Neuron (in vitro differentiated cells): ENCODE results near the gene SMCO4.

ENCODE experiments used
- H2AFZ ChIP-seq: one replicate; pipeline ENCODE4 v1.6.1; 2013; ENCODE audit warnings: low read depth, mild to moderate bottlenecking, inconsistent platforms, low read length, moderate library complexity
- H3K27me3 ChIP-seq: one replicate; pipeline ENCODE4 v1.6.1; 2013; ENCODE audit warnings: low read length; ENCODE audit not compliant: insufficient read depth
- H3K36me3 ChIP-seq: one replicate; pipeline ENCODE4 v1.6.1; 2013; ENCODE audit warnings: low read length; ENCODE audit not compliant: insufficient read depth
- H3K4me1 ChIP-seq: one replicate; pipeline ENCODE4 v1.6.1; 2013; ENCODE audit warnings: low read length; ENCODE audit not compliant: insufficient read depth
- H3K4me3 ChIP-seq: 2 replicates; pipeline ENCODE4 v1.5.1; 2013; ENCODE audit warnings: mild to moderate bottlenecking, low read length, moderate library complexity
- H3K9me3 ChIP-seq: one replicate; pipeline ENCODE4 v1.6.1; 2013; ENCODE audit warnings: low read length

The SMCO4 gene

GRCh38 chr11:93530468-93530826 is 12.7 kb downstream of the SMCO4 start:
- H3K36me3 ChIP-seq = no peaks in the 10 kb centered on the region
- no peak overlapping the region for H3K4me3 ChIP-seq
- H3K4me1 ChIP-seq = peaks cover 2% of the 10 kb centered on the region
- H3K9me3 ChIP-seq = no peaks in the 10 kb centered on the region
- H3K27me3 ChIP-seq = no peaks in the 10 kb centered on the region
- H2AFZ ChIP-seq = no peak overlapping the region

DNA sequence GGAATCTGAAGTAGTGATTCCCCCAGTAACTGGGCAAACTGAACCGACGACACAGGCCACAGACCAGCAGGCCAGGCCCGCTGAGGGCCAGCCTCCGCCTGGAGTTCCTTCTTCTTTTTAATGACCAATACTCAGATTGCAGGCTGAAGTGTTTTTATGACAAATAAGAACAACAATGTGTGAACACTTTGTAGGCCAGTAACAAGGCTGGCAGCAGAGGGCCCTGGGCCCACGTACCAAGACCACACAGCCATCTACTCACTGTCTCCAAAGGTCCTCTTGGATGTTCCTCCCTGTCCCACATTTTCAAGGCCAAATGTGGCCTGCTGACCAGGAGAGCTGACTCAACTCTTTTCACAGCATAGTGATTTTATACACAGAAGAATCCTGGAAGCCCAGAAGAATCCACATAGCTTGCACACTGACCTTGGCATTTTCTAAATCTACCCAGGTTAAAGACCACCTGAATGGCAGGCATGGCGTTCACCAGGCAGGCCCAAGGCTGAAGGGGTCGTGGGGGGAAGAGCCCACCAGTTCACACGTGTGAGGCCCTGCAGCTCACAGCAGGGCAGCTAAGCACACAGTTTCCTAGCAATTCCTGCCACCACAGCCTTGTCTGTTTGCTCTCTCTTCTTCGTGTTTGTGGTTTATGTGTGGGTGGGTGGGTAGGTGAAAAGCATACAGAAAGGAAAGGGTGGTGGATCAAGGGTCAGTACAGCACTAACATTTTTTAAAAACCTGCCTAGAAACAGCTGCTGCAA is 13.3 kb downstream of the SMCO4 start:
- Histone ChIP-seq H3K4me1 (peaks cover 2% of the 10 kb centered on the region), H3K36me3 (no peaks in the 10 kb centered on the region), H3K9me3 (no peaks in the 10 kb centered on the region)

GRCh38 chr11:93528757-93529645 is 14.2 kb downstream of the SMCO4 start:
- peaks cover 2% of the 10 kb centered on the region for H3K4me1 ChIP-seq
- H2AFZ ChIP-seq = no peak overlapping the region
- H3K36me3 ChIP-seq = no peaks in the 10 kb centered on the region
- no peaks in the 10 kb centered on the region for H3K9me3 ChIP-seq
- H3K4me3 ChIP-seq = no peak overlapping the region
- no peaks in the 10 kb centered on the region for H3K27me3 ChIP-seq

More for the DNA sequence above, 13.3 kb downstream of the SMCO4 start:
- Histone ChIP-seq H3K27me3 (no peaks in the 10 kb centered on the region), H3K4me3 (no peak overlapping the region), H2AFZ (no peak overlapping the region)

- Histone ChIP-seq H3K4me1 (peaks cover 2% of the 10 kb centered on the region), H3K4me3 (no peak overlapping the region), H3K27me3 (no peaks in the 10 kb centered on the region), H3K36me3 (no peaks in the 10 kb centered on the region), H3K9me3 (no peaks in the 10 kb centered on the region), H2AFZ (no peak overlapping the region)
Measured at GRCh38 chr11:93528252-93528651, 14.9 kb downstream of the SMCO4 start.

GRCh38 chr11:93526641-93527583 is 16.3 kb downstream of the SMCO4 start:
- Histone ChIP-seq H3K4me3 (no peak overlapping the region), H3K9me3 (no peaks in the 10 kb centered on the region), H3K4me1 (peaks cover 2% of the 10 kb centered on the region), H3K36me3 (no peaks in the 10 kb centered on the region), H2AFZ (no peak overlapping the region), H3K27me3 (no peaks in the 10 kb centered on the region)

DNA sequence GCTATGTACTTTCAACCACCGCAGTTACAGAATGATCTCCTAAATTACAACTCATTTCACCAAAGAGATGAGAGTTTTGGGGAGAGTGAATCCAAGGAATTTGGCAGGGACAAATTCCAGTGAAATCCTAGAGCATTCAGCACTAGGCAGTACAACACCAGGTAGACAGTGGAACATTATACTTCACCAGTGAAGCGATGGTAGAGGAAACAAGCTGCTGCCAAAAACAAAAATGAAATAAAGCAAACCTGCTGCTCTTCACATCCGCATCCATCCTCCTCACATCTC is 16.9 kb downstream of the SMCO4 start:
- no peak overlapping the region for H3K4me3 ChIP-seq
- no peak overlapping the region for H2AFZ ChIP-seq
- H3K36me3 ChIP-seq = no peaks in the 10 kb centered on the region
- H3K9me3 ChIP-seq = no peaks in the 10 kb centered on the region
- no peaks in the 10 kb centered on the region for H3K27me3 ChIP-seq
- H3K4me1 ChIP-seq = peaks cover 2% of the 10 kb centered on the region

DNA sequence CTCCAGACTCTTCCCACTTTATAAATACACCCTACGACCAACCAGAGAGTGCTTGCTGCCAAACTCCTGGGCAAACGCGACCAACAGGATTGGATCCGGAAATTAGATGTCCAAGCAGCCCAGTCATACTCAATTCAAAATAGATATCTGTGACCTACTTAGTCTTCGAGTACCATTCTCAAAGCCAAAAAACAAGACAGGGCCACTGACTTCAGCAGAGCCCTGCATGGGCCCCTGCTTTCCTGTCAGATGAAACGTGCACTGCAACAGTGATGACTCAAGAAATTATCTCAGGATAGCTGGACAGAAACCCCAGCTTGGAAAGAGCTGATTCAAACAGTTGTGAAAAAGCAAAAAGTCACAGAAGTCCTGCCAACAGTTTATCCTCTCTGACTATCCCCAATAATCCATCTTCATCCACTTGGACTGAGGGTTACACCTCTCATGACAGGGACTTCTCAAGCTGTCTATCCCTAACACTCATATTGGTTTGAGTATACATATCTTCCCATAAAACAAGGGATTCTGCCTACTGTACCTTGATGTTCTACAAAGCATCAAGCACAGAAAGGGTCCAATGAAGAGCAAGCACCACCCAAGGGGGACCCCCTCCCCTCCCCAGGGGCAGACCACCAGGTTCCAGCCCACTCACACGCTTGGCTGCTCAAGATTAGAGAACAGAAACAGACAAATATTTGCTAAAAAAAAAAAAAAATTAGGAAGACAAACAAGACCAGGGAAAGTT is 17.4 kb downstream of the SMCO4 start:
- Histone ChIP-seq H2AFZ (no peak overlapping the region), H3K36me3 (no peaks in the 10 kb centered on the region), H3K27me3 (no peaks in the 10 kb centered on the region), H3K9me3 (no peaks in the 10 kb centered on the region), H3K4me1 (peaks cover 2% of the 10 kb centered on the region), H3K4me3 (no peak overlapping the region)

DNA sequence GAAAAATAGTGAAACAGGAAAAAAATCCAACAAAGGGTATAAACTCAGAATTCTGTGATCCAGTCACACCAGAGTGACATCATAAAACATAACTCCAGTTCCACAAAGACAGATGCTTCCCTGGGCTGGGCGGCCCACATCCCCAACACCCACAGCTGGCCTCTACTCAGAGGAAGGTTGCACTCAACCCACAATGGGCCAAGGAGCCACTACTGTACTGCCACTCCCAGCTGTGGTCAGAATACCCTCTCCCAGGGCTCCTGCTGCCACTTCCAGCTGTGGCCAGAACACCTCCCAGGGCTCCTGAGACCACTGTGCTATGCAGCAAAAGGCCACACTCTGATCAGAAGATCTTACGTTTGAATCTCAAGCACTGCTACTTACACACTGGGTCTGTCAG is 18.3 kb downstream of the SMCO4 start:
- H3K36me3 ChIP-seq = no peaks in the 10 kb centered on the region
- H2AFZ ChIP-seq = no peak overlapping the region
- H3K4me3 ChIP-seq = no peak overlapping the region
- H3K27me3 ChIP-seq = no peaks in the 10 kb centered on the region
- H3K9me3 ChIP-seq = no peaks in the 10 kb centered on the region
- H3K4me1 ChIP-seq = no peaks in the 10 kb centered on the region

- Histone ChIP-seq H3K4me3 (no peak overlapping the region), H3K36me3 (no peaks in the 10 kb centered on the region)
Measured at GRCh38 chr11:93524173-93524536, 19.0 kb downstream of the SMCO4 start.

GRCh38 chr11:93520726-93521509 is 22.3 kb downstream of the SMCO4 start:
- H3K36me3 ChIP-seq = no peaks in the 10 kb centered on the region
- H2AFZ ChIP-seq = no peak overlapping the region
- H3K4me3 ChIP-seq = no peak overlapping the region
- H3K27me3 ChIP-seq = no peaks in the 10 kb centered on the region
- H3K4me1 ChIP-seq = no peaks in the 10 kb centered on the region
- H3K9me3 ChIP-seq = no peaks in the 10 kb centered on the region

More at GRCh38 chr11:93524173-93524536, 19.0 kb downstream of the SMCO4 start:
- Histone ChIP-seq H3K9me3 (no peaks in the 10 kb centered on the region), H3K27me3 (no peaks in the 10 kb centered on the region), H3K4me1 (no peaks in the 10 kb centered on the region), H2AFZ (no peak overlapping the region)

DNA sequence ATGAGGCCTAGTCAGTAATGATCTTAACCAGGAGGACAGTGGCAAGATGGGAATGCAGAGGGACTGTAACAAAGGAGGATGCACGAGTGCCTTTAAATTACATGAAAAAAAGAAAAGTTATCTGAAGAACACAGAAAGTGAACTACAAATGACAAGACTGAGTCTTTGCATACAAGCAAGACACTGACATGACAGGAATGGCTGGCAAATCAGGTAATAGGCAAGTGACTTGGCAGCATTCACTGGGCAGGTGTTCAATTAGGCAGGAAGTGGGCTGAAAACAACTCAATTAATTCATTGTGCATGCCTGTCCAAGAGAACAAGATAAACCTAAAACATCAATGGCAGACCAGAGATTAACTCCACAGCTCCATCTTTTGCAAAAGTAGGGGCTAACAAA is 24.0 kb downstream of the SMCO4 start:
- Histone ChIP-seq H3K9me3 (no peaks in the 10 kb centered on the region), H3K4me3 (no peak overlapping the region), H3K4me1 (no peaks in the 10 kb centered on the region), H3K36me3 (no peaks in the 10 kb centered on the region), H2AFZ (no peak overlapping the region), H3K27me3 (no peaks in the 10 kb centered on the region)

DNA sequence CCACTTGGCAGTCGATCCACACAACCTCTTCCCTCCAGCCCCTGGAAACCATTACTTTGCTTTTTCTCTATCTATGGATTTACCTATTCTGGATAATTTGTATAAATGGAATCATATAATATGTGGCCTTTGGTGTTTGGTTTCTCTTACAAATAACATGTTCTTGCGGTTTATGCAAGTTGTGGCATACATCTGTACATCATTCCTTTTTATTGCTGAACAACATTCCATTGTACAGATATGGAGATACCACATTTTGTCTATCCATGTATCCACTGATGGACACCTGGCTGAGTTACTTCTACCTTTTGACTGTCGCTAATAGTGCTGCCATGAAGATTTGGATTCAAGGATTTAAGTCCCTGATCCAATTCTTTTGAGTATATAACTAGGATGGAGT is 25.1 kb downstream of the SMCO4 start:
- no peaks in the 10 kb centered on the region for H3K36me3 ChIP-seq

More for the DNA sequence above, 25.1 kb downstream of the SMCO4 start:
- Histone ChIP-seq H2AFZ (no peak overlapping the region), H3K4me1 (no peaks in the 10 kb centered on the region), H3K9me3 (no peaks in the 10 kb centered on the region), H3K4me3 (no peak overlapping the region), H3K27me3 (no peaks in the 10 kb centered on the region)
